Measurements from ENCODE around the gene MAN1A1.

MAN1A1 gene

DNA sequence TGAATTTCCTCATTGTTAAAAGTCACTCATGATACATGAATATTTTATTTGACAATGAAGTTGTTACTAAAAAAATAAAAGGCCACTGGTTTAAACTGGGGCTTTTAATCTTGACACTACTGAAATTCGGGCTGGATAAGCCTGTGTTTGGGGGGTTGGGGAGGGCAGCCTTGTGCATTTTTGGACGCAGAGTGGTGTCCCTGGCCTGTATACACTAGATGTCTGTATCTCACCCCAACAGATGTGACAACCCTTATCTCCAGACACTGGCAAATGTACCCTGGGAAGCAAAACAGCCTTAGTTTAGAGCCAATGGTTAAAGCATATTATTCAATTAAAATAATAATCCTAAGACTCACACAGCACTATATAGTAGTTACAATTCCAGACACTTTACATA lies 24.8 kb downstream of the MAN1A1 start:
- H3K4me1 ChIP-seq (ENCODE audit: control insufficient read depth, insufficient read depth, low read length): no peaks in the 10 kb centered on the region
- peaks cover 0 to 19% of the 10 kb centered on the region in 2 experiments; a peak in 1 of 3 replicates for H3K36me3 ChIP-seq (ENCODE audit: control insufficient read depth in 2 of 2, insufficient read depth in 1 of 2, low read length in 2 of 2)
- H3K9me3 ChIP-seq (ENCODE audit: control insufficient read depth, insufficient read depth, low read depth, low read length): no peaks in the 10 kb centered on the region
- TF ChIP-seq ZBTB1 (tag by site-specific recombination; IDR thresholded peaks at IDR 0.05) (no peak), ZNF571 (tag by site-specific recombination; IDR thresholded peaks at IDR 0.05) (no peak), ZNF174 (tag by site-specific recombination; IDR thresholded peaks at IDR 0.05) (no peak), ZNF658 (tag by site-specific recombination; IDR thresholded peaks at IDR 0.05) (no peak), ZBTB44 (tag by site-specific recombination; IDR thresholded peaks at IDR 0.05) (no peak)
- CTCF ChIA-PET: no interaction called here
- no peak overlapping the region for H3K27ac ChIP-seq (ENCODE audit: extremely low read depth, low read depth, low read length)
- POLR2A ChIA-PET: no interaction called here
- H3K4me3 ChIP-seq (ENCODE audit: low read depth, low read length): no peak overlapping the region

- no peak for TF ChIP-seq KLF8 (tag by site-specific recombination; IDR thresholded peaks at IDR 0.05)
- TF ChIP-seq EGR2 (tag by site-specific recombination; IDR thresholded peaks at IDR 0.05; ENCODE audit: low read depth): peak; percentile 80
- TF ChIP-seq GLI4 (tag by site-specific recombination; IDR thresholded peaks at IDR 0.05): no peak
- peak; percentile 61 for TF ChIP-seq ZFHX2 (tag by site-specific recombination; conservative IDR thresholded peaks at IDR 0.05)
- no peak for TF ChIP-seq ZNF335 (tag by site-specific recombination; conservative IDR thresholded peaks at IDR 0.05)
- TF ChIP-seq ZNF843 (tag by site-specific recombination; IDR thresholded peaks at IDR 0.05): no peak
- no peak for TF ChIP-seq ZNF16 (tag by site-specific recombination; IDR thresholded peaks at IDR 0.05; ENCODE audit: low read depth)
- no peak for TF ChIP-seq ZNF792 (tag by site-specific recombination; IDR thresholded peaks at IDR 0.05)
- H3K4me3 ChIP-seq (ENCODE audit: low read depth, low read length): no peak overlapping the region
- H3K4me1 ChIP-seq (ENCODE audit: control insufficient read depth, insufficient read depth, low read length): no peaks in the 10 kb centered on the region
- ChIA-PET POLR2A (no interaction called here), CTCF (no interaction called here)
- no peaks in the 10 kb centered on the region for H3K9me3 ChIP-seq (ENCODE audit: control insufficient read depth, insufficient read depth, low read depth, low read length)
- no peak overlapping the region for H3K27ac ChIP-seq (ENCODE audit: extremely low read depth, low read depth, low read length)
- H3K36me3 ChIP-seq (ENCODE audit: control insufficient read depth in 2 of 2, insufficient read depth in 1 of 2, low read length in 2 of 2): peaks cover 0 to 16% of the 10 kb centered on the region in 2 experiments; a peak in 1 of 3 replicates
Measured at GRCh38 chr6:119323931-119324330, 25.6 kb downstream of the MAN1A1 start.

- POLR2A ChIA-PET: no interaction called here
- H3K27ac ChIP-seq (ENCODE audit: extremely low read depth, low read depth, low read length): no peak overlapping the region
- no peaks in the 10 kb centered on the region for H3K9me3 ChIP-seq (ENCODE audit: control insufficient read depth, insufficient read depth, low read depth, low read length)
- CTCF ChIA-PET: no interaction called here
- H3K4me1 ChIP-seq (ENCODE audit: control insufficient read depth, insufficient read depth, low read length): no peaks in the 10 kb centered on the region
- H3K36me3 ChIP-seq (ENCODE audit: control insufficient read depth in 2 of 2, insufficient read depth in 1 of 2, low read length in 2 of 2): peaks cover 0 to 16% of the 10 kb centered on the region in 2 experiments; a peak in 1 of 3 replicates
- no peak overlapping the region for H3K4me3 ChIP-seq (ENCODE audit: low read depth, low read length)
- TF ChIP-seq ZNF639 (tag by site-specific recombination; IDR thresholded peaks at IDR 0.05): no peak
- TF ChIP-seq PRDM1 (tag by site-specific recombination; IDR thresholded peaks at IDR 0.05): no peak
- no peak for TF ChIP-seq ZNF394 (tag by site-specific recombination; IDR thresholded peaks at IDR 0.05; ENCODE audit: borderline replicate concordance)
- no peak for TF ChIP-seq ZSCAN18 (tag by site-specific recombination; IDR thresholded peaks at IDR 0.05)
- TF ChIP-seq, protein P1, sequence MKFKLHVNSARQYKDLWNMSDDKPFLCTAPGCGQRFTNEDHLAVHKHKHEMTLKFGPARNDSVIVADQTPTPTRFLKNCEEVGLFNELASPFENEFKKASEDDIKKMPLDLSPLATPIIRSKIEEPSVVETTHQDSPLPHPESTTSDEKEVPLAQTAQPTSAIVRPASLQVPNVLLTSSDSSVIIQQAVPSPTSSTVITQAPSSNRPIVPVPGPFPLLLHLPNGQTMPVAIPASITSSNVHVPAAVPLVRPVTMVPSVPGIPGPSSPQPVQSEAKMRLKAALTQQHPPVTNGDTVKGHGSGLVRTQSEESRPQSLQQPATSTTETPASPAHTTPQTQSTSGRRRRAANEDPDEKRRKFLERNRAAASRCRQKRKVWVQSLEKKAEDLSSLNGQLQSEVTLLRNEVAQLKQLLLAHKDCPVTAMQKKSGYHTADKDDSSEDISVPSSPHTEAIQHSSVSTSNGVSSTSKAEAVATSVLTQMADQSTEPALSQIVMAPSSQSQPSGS (tag by site-specific recombination; IDR thresholded peaks at IDR 0.05; ENCODE audit: low read depth): no peak
- no peak for TF ChIP-seq ZSCAN30 (tag by site-specific recombination; IDR thresholded peaks at IDR 0.05)
- TF ChIP-seq ZNF23 (tag by site-specific recombination; IDR thresholded peaks at IDR 0.05; ENCODE audit: borderline replicate concordance): no peak
- no peak for TF ChIP-seq KLF10 (tag by site-specific recombination; IDR thresholded peaks at IDR 0.05)
- no peak for TF ChIP-seq PRDM4 (tag by site-specific recombination; IDR thresholded peaks at IDR 0.05)
Measured at GRCh38 chr6:119323478-119323877, 26.1 kb downstream of the MAN1A1 start.

Measured in HEK293 (cell line).